HG02759 (cell line): Measurements from ENCODE around the gene RPA1.
"Not testable (repeated sequence)": the region's sequence is repeated elsewhere in the genome, so short reads cannot be mapped to it uniquely, and the experiment has no call there.

Source experiments
- ATAC-seq: cut with Tn5 transposase; IDR thresholded peaks from one replicate; pipeline ENCODE4 v1.9.1; 2021; ENCODE audit warnings: mild to moderate bottlenecking, moderate library complexity; ENCODE audit not compliant: unreplicated experiment

Gene RPA1

DNA sequence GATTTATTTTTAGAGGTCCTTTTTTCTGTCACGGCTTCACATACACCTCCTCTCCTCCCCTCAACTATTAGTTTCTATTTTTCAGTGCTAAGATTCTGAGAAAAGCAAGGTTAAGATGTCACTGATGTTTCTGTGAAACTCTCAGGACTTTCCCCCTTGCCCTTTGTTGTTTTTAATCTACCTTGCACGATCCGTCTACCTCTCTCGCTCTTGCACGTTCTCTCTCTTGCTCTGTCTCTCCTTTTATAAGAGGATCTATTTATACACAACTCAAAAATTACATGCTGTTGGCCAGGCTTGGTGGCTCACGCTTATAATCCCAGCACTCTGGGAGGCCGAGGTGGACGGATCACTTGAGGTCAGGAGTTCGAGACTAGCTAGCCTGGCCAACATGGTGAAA lies 43.6 kb downstream of the RPA1 start:
- ATAC-seq = no peak

DNA sequence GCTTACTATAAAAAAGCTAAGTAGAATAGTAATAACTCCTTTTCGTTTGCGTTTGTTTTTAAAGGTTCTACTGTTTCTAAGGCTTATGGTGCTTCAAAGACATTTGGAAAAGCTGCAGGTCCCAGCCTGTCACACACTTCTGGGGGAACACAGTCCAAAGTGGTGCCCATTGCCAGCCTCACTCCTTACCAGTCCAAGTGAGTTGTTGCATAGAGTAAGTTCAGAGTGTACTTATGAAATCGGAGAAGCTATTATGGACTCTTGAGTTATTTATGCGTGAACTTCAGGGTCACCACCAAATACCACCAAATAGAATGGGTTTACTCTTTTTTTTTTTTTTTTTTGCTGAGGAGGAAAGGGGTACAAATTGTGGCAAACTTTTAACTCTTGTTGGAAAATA lies 45.8 kb downstream of the RPA1 start:
- no peak for ATAC-seq

DNA sequence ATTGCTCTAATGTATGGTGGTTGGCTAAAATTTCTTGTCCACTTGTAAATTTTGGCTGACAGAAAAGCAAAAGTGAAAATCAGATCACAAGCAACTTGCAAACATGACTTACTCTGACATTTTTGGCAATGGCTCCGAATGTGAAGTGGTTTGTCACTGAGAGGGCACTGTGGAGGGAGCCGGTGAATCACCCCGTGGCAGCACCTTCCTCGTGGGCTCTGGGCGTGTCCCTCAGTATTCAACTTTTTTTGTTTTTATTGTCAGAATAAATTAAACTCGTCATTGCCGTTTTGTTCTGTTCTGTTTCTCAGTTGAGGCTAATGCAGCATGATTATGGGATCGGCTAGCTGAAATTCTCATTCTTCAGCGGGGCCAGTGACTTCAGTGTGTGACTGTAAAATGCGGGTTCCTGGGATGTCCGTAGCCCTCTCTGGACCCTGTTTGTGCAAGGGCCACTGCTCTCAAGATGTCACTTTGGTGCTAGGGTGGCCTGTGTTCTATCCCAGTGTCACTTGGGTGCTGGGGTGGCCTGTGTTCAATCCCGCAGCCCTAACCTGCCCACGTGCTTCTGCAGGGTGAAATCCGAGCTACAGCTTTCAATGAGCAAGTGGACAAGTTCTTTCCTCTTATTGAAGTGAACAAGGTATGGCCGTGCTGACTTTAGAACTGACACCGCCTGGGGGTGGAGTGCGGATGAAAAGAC lies 48.8 kb downstream of the RPA1 start:
- no peak for ATAC-seq

DNA sequence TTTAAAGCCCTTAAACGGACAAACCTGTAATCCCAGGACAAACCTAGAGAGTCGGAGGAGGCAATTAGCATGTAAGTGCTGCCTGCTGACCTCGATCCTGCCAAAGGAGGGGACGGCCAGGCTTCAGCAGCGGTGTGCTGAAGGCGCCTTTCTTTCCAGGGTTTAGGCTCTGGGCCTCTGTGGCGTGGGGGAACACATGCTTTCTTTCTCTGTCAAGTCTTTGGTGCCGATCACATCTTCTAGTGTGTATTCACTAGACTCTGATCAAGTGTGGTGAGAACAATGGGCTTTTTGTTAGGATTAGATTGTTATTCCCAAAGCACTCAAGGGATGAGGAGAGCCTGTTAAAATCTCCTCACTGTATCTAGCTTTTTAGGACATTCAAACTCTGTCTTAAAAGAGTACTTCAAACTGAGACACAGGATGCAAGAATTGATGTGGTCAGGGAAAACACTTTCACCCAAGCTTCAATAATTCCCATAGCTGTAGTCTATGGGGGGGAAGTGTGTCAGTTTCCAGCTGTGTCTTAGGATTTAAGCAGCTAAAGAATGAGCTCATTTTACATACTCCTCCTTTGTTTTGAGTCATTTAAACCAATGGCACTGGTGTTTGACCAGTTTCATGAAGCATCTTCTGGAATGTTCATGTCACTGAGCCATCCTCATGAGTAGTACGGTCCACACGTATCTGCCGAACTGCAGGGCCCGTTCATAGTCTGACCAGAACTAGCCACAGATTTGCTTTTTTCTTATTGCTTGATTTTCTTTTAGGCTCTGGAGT lies 51.2 kb downstream of the RPA1 start:
- no peak for ATAC-seq

DNA sequence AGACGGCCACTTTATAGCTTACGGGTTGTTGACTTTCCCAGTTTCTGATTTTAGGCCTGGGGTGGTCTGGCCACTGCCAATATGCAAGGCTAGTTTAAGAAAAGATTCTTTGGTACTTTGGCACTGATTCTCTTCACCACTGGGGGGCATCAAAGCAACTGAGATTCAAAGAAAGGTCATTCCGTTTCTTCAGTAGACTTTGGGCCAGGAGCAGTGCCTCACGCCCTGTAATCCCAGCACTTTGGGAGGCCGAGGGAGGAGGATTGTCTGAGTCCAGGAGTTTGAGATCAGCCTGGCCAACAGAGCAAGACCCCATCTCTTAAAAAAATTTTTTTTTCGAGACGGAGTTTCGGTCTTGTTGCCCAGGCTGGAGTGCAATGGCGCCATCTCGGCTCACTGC lies 53.0 kb downstream of the RPA1 start:
- ATAC-seq = no peak

DNA sequence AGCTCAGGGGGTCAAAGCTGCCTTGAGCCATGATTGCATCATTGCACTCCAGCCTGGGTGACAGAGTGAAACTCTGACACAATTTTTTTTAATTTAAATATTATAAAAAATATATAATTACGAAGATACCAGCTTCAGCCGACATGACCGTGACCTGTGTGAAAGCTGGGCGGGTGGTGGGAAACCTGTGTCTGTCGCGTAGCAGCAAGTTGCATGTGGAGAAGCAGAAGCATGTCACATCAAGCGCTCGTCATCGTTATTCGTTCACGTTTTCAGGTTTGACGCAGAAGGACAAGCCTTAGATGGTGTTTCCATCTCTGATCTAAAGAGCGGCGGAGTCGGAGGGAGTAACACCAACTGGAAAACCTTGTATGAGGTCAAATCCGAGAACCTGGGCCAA lies 53.7 kb downstream of the RPA1 start:
- no peak for ATAC-seq

DNA sequence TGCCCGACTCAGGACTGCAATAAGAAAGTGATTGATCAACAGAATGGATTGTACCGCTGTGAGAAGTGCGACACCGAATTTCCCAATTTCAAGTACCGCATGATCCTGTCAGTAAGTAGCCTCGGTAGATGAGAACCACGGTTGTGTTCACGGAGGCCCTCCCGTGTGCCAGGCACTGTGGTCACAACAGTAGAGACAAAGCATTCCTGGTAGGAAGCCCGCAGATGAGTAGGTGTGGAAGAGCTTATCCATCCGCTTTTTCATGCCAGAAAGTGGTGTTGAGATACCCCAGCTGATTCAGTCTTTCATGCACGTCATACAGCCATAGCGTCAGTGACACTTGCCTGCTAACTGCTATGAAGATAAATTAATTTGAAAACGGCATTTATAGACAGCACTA lies 58.9 kb downstream of the RPA1 start:
- ATAC-seq = no peak

DNA sequence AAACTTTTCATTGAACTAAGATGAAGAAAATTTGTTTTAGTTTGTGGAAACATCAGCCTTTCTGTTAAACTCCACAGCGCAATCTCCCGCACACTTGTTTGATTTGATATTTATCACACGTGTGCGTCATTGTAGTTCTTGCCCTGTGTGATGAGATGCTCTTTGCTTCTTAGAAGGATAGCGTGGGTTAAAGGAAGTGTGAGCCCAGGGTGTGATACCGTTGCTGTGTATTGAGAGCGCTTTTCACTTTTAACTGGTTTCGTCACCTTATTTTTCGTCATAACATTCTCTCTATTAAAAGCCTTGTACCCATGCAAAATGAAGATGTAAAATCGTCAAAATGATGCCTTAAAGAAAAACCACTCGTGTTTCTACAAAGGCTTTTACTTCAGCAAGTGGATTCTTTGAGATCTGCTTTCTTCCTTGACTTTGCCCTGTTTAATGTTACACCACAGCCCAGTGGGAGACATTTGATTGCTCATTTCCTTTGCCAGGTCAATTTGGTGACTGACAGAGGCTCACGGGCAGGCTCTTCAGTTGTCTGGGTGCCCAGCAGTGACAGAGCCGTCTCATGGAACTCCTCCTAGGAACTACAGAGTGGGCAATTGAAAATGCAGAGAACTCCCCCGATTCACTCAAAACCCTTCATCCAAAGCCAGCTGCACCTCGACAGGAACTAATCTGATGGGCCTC lies 61.1 kb downstream of the RPA1 start:
- ATAC-seq = no peak

DNA sequence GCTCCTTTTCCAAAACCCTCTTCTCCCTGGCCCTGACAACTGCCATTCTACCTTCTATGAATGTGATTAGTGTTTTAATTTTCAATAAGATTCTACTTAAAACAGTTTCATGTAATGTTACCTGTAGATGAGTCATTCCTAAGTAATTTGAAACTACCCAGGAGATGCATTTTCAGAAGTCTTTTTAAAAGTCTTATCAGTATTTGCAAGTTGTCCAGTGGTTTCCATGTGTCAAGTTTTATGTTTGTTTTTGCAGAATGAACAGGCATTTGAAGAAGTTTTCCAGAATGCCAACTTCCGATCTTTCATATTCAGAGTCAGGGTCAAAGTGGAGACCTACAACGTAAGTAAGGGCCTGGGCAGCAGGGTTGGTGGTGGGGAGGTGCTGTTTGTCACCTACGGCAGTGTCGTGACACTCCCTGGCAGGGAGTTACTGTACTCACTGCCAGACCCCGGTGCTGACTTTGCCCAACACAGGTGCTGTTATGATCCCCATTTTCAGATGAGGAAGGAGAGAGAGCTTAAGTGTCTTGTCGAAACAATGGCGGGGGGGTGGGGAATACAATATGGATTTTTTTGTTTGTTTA lies 65.0 kb downstream of the RPA1 start:
- ATAC-seq = no peak

DNA sequence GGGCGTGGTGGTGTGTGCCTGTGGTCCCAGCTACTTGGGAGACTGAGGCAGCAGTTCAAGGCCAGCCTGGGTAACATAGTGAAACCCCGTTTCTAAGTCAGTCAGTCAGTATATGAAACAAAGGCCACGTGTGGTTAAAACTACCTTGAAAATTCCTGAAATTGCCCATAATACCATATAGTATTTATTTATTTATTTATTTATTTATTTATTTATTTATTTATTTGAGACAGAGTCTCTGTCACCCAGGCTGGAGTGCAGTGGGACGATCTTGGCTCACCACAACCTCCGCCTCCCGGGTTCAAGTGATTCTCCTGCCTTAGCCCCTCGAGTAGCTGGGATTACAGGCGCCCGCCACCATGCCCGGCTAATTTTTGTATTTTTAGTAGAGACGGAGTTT lies 65.7 kb downstream of the RPA1 start:
- not testable (repeated sequence) for ATAC-seq

DNA sequence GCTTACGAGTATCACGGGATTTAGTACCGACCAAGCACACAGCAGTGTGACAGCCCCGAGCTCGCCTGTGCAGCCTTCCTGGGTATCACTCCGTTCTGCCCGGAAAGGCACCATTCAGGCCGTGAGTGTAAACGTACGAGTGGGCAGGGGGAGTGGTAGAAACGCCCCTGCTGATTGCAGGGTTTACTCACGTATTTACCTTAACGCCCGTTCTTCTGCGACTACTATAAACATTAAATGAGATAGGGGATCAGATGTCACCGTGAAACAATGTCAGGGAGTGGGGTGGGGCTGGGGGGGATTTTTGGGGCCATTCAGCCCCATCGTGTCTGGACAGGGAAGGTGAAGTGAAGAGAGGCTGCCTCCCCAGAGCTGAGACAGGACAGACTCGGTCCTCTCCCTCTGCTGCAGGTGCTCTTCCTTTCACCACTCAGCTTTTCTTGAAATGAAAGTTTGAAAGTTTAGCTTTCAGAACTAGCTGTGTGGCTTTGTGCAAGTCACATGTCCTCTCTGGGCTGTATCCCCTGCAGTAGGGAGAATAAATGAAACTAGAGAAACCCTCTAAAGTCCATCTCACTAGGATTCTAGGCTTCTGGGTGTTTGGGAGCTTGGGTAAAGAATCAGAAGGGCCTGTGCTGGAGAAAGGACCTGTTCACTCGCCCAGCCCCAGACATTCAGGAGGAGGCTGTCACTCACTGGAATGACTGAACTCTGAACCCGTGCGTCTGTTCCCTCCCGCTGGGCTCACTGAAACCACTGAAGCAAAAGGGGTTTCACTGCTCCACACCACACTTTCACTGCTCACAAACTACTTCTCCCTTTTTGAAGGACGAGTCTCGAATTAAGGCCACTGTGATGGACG lies 66.7 kb downstream of the RPA1 start:
- ATAC-seq = no peak

DNA sequence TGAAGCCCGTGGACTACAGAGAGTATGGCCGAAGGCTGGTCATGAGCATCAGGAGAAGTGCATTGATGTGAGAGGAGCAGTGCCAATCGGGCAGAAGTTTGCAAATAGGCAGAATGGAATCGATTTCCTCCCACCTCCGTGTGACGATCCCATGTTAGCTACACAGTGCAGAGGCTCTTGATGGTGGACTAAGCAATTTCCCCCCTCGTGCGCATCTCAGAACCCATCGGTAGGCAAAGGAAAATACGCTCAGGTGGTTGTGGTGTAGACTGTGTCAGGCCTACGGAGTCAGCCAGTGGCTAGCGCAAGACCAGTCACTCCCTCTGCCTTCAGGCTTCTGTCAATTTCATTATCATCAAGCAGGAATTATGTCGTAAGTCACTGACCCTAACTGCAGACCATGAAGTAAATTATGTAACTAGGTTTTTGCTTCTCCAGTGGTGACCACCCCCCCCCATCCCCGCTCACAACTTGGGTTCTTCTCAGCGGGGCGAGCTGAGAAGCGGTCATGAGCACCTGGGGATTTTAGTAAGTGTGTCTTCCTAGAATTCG lies 67.4 kb downstream of the RPA1 start:
- no peak for ATAC-seq

DNA sequence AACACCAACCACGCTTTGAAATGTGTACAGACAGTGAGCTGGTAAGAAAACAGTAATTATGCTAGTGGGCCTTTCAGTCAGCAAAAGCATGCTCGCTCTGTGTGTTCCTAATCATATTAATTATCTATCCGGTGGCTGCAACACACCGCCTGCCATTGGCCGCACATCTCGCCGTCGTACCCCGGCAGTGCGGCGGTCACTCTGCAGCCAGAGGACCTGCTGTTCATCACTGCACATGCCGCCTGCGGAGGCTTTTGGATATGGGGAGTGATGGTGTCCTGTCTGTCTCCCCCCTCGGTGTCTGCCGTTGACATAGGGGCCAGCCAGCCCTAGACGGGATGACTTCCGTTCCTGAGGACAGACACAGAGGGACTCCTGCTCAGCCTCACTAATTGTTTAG lies 68.5 kb downstream of the RPA1 start:
- ATAC-seq = no peak

DNA sequence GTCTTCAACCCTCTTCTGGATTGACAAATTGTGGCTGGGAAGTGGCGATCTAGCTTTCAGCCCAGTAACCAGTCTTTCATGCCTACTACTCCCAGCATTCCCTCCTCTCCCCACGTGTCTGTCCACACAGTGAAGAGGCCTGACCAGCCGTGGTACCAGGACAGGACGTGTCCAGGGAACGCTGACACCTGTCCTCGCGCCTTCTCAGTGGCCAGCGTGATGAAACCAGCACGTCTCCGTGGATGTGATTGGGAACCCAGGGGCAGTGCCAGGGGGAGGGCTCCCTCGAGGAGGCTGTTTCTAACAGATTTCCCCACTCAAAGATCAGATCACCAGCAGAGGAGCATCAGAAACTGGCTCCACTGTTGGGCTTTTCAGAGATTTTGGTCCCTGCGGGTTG lies 69.1 kb downstream of the RPA1 start:
- no peak for ATAC-seq

DNA sequence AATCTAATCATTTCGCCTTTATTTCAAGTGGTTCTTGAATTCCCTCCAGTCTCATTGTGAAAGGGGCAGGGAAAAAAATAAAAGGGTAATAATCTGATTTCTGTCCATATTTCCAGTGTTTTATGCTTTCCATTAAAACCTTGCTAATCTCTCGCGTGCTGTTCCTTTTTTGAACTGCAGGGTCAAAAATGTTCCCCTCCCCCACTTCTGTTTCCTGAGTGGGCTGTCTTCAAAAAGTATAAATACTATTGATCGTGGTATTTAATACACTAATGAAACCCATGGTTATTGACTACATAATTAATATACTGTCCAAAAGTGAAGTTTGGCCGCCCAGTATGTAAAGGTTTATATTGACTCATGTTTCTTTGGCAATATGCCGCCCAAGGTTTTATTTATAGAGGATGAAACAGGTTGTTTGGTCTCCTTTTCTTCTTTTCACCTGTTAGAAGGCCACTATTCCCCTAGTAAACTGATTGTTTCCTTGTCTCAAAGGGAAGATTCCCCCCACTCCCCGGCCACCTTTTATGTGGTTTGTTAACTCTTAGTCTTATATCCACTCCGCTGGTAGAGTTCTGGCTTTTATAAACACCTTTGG lies 69.7 kb downstream of the RPA1 start:
- ATAC-seq = no peak

DNA sequence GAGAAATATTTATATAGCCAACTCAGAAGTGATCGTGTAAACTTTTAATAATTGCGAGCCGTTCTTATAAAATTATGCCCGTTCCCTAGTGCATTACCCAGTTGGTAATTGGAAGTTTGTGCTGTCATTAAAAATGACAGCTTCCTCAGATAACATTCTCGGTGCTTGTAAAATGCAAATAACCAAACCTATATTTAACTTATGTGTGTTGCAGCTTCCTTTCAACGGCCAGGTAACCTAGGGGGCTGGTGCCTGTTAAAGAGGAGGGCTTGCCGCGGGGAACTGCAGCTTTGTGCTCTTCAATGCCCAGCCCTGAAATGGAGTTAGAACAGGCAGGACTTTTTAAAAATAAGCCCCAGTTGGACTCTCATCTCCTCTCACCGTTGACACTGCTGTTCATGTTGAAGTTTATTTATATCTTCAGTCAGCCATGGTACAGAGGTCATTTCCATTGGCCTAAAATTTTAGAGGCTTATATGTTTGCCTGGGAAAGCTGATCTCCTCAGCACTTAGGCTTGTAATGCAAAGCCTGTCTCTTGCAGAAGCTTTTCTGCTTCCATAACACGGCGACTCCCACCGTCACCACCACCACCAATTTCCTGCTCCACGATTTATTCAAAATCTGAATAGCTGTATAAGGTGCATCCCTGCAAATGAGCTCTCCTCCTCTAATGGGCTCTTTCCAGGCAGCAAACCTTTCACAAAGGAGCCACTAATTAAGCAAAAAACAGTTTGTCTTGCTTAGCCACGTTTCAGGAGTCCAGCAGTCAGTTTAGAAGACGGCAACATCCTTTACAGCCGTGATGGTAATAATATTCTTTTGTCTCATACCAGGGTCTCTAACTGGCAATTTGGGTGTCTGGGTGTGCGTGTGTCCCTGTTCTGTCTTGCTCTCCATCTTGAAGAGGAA lies 74.7 kb downstream of the RPA1 start:
- ATAC-seq = no peak

DNA sequence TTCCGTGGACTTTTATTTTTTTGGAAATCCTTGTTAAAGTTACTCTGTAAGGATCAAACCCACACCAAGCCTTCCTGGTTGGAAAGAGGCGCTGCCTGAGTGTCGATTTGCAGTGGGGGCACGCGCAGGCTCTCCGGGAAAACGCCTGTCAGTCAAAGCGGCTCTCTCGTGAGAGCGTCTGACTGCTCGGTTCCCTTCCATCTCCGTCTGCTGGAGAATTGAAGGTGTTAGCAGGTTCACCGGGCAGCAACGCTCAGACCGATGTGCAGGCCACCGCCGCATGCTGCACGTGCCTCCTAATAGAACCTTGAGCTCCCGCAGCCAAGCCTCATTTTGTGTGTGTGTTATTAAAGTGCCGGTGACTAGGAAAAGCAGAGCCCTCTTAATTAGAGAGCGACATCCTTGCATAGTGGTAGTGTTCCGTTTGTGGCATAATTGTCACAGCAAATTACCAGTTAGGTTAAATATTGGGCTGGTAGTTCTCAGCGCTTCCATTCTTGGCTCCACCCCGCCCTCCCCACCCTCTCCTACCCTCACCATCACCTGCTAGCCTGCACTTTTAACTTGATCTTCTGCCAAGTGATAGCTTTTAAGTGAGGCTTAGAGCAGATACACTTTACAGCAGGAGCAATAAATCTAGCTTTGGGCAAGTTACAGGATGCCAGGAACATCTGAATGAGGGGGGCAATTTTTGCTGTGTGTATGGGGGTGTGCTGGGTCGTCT lies 75.5 kb downstream of the RPA1 start:
- no peak for ATAC-seq

DNA sequence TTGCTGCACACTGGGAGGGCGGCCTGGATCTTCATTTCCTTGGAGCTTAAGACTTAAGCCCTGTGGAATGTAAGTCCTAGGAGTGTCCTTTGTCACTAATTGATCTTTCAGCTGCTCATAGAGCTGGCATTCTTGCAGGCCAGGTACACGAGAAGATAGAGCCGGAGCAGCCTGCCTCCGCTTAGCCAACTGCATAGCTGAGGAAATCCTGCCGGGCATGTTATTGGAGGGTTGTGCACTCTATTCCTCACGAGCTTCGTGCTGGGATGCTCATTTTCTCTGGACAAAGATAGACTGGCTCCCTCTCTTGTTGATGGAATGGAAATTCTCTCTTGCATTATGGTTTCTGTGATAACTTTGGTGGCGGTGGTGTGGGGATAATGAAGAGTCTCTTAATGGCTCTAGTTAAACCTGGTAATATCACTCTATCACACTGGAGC lies 76.9 kb downstream of the RPA1 start:
- ATAC-seq = no peak
